ENCODE data around the gene SRP9.
A peak's percentile ranks its signal among the peaks of the same experiment; 100 is the strongest.
"Not testable (repeated sequence)": the region's sequence is repeated elsewhere in the genome, so short reads cannot be mapped to it uniquely, and the experiment has no call there.

The SRP9 gene

DNA sequence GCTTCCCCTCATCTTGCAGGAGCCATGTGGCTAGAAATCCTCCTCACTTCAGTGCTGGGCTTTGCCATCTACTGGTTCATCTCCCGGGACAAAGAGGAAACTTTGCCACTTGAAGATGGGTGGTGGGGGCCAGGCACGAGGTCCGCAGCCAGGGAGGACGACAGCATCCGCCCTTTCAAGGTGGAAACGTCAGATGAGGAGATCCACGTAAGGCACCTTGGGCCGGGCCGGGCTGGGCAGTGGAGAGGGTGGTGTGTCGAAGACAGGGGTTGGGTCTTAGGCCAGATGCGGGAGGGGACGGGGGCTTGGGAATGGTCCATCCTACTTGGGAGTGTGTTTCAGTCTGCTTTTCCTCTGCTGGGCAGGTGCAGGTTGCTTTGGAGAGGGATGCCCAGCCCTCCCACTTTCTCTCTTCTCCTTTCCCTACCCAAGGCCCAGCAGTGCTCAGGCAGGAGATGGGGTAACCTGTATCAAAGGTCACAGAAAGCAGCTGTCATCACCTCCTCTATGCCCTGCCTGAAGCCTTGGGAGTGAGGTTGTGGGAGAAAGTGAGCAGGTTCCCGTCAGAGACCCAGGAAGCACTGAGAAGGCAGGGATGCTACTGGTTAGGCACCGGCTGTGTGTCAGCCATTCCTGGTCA lies 51.2 kb downstream of the SRP9 start:
- TF ChIP-seq ZNF8 (CRISPR knock-in tag; IDR thresholded peaks at IDR 0.05) (no peak), RARB (CRISPR knock-in tag; IDR thresholded peaks at IDR 0.05) (no peak), ZFP30 (CRISPR knock-in tag; IDR thresholded peaks at IDR 0.05) (no peak), CREB5 (CRISPR knock-in tag; IDR thresholded peaks at IDR 0.05; ENCODE audit: low read depth) (no peak), SNAI2 (CRISPR knock-in tag; IDR thresholded peaks at IDR 0.05) (no peak), TOX (CRISPR knock-in tag; IDR thresholded peaks at IDR 0.05; ENCODE audit: borderline replicate concordance) (no peak), OSR1 (CRISPR knock-in tag; IDR thresholded peaks at IDR 0.05) (no peak), ZC3H10 (CRISPR knock-in tag; IDR thresholded peaks at IDR 0.05) (no peak), ARNTL (CRISPR knock-in tag; IDR thresholded peaks at IDR 0.05; ENCODE audit: borderline replicate concordance, low read depth) (no peak), GLIS3 (CRISPR knock-in tag; IDR thresholded peaks at IDR 0.05) (no peak), CSDC2 (CRISPR knock-in tag; IDR thresholded peaks at IDR 0.05) (no peak), ESRRG (CRISPR knock-in tag; IDR thresholded peaks at IDR 0.05) (no peak), TCF4 (CRISPR knock-in tag; IDR thresholded peaks at IDR 0.05; ENCODE audit: borderline replicate concordance) (no peak), ZFP3 (CRISPR knock-in tag; IDR thresholded peaks at IDR 0.05) (no peak), BACH2 (CRISPR knock-in tag; IDR thresholded peaks at IDR 0.05; ENCODE audit: borderline replicate concordance) (no peak), ZNF565 (CRISPR knock-in tag; conservative IDR thresholded peaks at IDR 0.05; ENCODE audit: low read depth) (no peak), PATZ1 (CRISPR knock-in tag; IDR thresholded peaks at IDR 0.05; ENCODE audit: borderline replicate concordance) (no peak)
- no peak for ATAC-seq

DNA sequence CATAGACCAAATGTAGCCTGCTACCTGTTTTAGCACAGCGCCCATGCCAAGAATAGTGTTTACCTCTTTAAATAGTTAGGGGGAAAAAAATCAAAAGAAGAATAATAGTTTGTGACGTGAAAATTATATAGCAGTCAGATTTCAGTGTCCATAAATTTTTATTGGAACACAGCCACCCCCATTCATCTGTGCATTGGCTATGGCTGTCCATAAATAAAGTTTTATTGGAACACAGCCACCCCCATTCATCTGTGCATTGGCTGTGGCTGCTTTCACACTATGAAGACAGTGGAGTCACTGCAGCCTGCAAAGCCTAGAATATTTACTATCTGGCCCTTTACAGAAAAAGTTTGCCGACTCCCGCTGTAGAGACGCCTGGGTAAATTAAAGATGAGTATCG lies 53.2 kb downstream of the SRP9 start:
- no peak for ATAC-seq
- TF ChIP-seq TOX (CRISPR knock-in tag; IDR thresholded peaks at IDR 0.05; ENCODE audit: borderline replicate concordance) (no peak), CSDC2 (CRISPR knock-in tag; IDR thresholded peaks at IDR 0.05) (no peak), ZNF565 (CRISPR knock-in tag; conservative IDR thresholded peaks at IDR 0.05; ENCODE audit: low read depth) (no peak), TSHZ2 (CRISPR knock-in tag; IDR thresholded peaks at IDR 0.05) (no peak), PPARA (CRISPR knock-in tag; IDR thresholded peaks at IDR 0.05; ENCODE audit: borderline replicate concordance) (no peak), GLIS3 (CRISPR knock-in tag; IDR thresholded peaks at IDR 0.05) (no peak)

GRCh38 chr1:225834417-225835329 lies 57.0 kb downstream of the SRP9 start:
- TF ChIP-seq CSDC2 (CRISPR knock-in tag; IDR thresholded peaks at IDR 0.05) (no peak), ESRRG (CRISPR knock-in tag; IDR thresholded peaks at IDR 0.05) (no peak)
- peak; percentile 83 for ATAC-seq

- ATAC-seq = 0 out of 3 replicates have a peak, but pooled peaks have one; percentile 9
- TF ChIP-seq ESRRG (CRISPR knock-in tag; IDR thresholded peaks at IDR 0.05) = no peak
- TF ChIP-seq TCF4 (CRISPR knock-in tag; IDR thresholded peaks at IDR 0.05; ENCODE audit: borderline replicate concordance) = no peak
- TF ChIP-seq ZFP3 (CRISPR knock-in tag; IDR thresholded peaks at IDR 0.05) = no peak
- TF ChIP-seq PPARA (CRISPR knock-in tag; IDR thresholded peaks at IDR 0.05; ENCODE audit: borderline replicate concordance) = no peak
- no peak for TF ChIP-seq PATZ1 (CRISPR knock-in tag; IDR thresholded peaks at IDR 0.05; ENCODE audit: borderline replicate concordance)
- no peak for TF ChIP-seq ZNF8 (CRISPR knock-in tag; IDR thresholded peaks at IDR 0.05)
These were observed 58.2 kb downstream of the SRP9 start for GRCh38 chr1:225835856-225836255.

DNA sequence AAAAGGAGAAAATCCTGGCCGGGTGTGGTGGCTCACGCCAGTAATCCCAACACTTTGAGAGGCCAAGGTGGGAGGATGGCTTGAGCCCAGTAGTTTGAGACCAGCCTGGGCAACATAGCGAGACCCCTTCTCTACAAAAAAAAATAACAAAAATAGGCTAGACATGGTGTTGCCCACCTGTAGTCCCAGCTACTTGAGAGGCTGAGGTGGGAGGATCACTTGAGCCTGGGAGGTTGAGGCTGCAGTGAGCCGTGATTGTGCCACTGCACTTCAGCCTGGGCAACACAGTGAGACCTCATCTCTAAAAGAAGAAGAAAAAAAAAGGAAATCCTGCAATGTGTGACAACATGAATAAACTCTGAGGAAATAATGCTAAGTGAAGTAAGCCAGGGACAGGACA lies 58.7 kb downstream of the SRP9 start:
- ATAC-seq = not testable (repeated sequence)
